Measurements from ENCODE around the gene SNW1.
"Not testable (repeated sequence)": the region's sequence is repeated elsewhere in the genome, so short reads cannot be mapped to it uniquely, and the experiment has no call there.

The SNW1 gene

DNA sequence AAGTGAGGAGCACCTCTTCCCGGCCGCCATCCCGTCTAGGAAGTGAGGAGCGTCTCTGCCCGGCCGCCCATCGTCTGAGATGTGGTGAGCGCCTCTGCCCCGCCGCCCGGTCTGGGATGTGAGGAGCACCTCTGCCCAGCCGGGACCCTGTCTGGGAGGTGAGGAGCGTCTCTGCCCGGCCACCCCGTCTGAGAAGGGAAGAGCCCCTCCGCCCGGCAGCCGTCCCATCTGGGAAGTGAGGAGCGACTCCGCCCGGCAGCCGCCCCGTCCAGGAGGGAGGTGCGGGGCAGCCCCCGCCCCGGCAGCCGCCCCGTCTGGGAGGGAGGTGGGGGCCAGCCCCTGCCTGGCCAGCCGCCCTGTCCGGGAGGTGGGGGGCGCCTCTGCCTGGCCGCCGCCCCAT is 13.5 kb downstream of the SNW1 start:
- DNase-seq (ENCODE audit: low read depth) = not testable (repeated sequence)

DNA sequence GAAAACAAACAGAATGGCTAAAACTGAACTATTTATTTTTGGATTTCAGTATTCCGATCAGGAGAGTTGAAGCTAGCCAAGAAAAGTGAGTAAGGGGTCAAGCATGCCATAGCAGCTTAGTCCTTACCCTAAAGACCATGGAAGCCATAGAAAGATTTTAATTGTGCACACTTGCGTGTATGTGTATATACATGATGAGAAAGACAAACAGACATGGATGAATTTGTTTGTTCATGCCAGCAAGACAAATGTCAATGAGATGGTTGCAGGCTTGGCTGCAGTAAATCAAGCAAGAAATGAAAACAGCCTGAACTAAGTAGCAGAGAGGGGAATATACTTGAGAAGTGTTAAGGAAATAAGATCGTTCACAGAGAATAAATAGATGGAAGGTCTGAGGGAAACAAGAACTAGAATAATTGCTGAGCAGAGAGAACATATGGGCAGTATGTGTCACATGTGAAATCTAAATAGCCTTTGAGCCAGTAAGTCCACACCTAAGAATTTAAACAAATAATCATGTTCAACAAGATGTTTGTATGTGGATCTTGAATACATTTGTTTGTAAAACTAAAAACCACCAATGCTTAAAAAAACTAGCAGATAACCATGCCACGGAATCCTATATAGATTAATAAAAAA is 14.8 kb downstream of the SNW1 start:
- no peak for DNase-seq (ENCODE audit: low read depth)

DNA sequence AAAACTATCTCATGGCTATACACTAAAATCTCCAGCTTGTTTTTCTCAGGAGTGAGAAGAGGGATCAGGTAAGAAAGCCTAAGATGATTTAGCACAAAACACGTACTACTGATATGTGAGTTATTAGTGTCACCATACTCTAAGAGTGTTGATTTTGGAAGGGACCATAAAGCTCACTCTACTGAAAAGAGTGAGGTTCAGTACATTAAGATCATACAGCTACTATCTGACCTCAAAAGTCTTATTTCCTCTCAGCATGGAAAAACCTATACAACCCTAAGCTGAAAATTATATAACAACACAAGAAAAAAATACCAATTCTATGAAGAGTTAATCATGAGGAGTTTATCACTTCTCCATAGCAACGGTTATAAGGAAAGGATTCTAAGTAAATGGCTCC is 19.5 kb downstream of the SNW1 start:
- DNase-seq (ENCODE audit: low read depth) = no peak

DNA sequence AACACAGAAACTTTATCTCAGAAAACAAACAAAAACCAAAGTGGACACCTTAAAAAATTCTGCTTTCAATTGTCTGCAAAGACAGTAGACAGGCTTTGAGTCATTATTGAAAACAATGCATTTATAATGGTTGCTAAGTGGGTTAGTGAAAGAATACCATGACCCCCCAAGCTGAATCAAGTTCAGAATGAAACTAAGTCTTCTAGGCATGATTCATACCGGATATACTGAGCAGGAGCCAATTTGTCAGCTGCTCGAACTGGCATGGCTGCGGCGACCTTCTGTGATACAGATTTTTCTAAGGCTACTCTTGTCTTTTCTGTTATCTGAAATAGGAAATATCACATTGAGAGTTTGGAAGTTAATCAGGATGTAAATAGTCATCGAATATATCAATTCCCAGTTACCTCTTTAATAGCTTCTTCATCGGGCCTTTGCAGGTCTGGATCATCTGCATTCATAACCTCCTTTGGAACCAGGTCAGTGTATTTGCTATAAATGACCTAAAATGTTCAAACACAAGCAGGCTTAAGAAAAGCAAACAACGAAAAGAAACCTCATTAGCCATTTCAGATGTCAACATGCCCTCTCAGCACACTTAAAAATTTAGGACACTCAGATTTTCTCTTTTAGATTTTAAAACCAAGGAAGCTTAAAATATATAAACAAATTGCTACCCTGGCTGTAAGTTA is 22.3 kb downstream of the SNW1 start:
- peak; percentile 12 for DNase-seq (ENCODE audit: low read depth)

DNA sequence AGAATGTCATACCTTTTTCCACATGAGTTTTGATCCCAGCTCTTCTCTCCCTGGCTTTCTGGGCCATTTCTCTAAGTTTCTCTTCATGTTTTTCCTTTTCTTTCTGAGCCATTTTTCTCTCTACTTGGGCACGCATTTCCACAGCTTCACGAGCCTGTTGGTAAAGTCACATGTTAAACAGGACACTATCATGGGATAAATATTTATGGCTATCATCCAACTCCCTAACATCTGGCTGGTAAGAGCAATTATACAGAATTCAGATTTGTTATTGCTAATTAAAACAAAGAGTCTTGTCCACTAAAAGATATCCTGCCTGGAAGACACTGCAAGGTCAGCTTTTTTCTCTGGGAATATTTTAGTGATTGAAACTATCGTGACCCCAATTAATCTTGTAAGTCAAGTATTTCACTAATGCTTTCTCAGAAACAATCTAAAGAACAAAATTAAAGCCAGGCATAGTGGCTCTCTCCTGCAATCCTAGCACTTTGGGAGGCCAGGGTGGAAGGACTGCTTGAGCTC is 29.9 kb downstream of the SNW1 start:
- no peak for DNase-seq (ENCODE audit: low read depth)

DNA sequence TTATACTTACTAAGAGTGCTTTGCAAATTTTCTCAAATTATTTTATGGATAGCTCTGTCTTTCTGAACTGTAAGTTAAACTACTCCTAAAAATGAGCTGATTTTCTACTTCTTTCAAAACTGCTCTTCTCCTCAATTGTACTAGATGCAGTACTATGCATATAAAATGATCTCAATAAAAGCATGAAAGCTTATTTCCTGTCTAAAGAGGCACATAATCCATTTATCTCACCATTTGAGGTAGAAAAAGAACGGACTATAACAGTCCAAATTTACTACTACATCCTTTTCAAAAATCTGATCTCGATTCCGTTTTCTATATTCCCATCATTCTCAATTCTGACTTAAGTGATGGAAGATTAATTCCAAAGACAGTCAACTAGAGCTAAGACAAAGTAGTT is 38.7 kb downstream of the SNW1 start:
- no peak for DNase-seq (ENCODE audit: low read depth)

DNA sequence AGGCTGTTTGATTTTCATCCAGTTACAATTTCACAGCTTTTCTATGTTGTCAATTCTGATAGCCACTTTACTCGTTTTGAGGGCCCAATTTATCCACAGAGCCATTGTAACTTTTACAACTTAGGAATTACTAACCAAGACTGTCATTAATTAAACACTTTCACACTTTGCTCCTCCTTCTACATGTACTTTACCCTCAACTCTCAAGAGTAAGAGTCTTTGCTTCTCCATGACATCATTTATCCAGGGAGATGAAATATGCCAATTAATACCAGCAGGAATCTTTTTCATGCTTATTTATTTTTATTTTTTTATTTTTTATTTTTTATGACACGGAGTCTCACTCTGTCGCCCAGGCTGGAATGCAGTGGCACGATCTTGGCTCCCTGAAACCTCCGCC is 39.5 kb downstream of the SNW1 start:
- DNase-seq (ENCODE audit: low read depth) = no peak

DNA sequence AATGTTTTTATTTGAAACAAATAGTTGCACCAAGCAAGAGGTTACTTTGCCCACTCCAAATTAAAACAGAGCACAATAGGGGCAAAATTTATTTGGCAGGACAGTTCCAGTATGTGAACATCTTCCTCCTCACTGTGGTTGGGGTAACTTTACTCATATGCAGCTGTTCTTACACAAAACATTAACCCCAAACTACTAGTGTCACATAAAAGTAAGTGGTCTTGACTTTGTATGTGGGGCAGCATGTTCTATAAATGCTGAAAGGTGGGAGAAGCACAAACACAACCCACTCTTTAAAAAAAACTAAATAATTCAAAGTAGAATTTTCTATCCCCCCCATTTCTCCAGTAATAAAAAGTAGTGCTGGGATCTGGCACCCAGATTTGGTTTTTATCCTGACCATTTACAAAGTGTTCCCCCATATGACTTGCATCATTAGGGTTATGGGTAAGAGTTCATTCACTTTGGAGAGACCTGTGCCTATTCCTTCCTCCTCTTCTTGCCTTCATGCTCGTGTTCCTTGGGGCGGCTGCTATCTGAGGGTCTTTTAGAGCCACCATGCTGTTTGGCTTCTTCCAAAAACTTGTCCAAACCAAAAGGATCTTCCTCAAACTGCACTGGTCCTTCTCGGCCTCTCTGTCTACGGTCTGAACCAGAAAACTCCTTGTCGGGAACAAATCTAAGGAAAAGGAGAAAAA is 43.2 kb downstream of the SNW1 start:
- no peak for DNase-seq (ENCODE audit: low read depth)

DNA sequence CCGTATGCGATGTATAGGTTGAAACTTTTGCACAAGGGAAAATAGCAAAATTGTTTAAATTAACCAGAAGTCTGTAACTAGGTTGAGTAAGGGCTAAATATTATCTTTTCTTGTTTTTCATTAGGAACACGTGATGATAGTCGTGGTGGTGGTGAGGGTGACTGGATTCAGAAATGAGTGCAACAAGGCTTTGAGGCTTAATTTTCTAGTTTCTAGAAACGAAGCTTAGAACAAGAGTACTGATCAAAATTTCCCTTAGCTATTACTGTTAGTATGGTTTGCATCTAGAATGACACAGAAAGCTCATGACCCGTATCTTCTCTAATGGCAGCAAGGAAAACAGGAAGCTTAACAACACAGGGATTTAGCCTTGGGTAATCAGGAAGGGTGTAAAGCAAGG is 46.0 kb downstream of the SNW1 start:
- DNase-seq (ENCODE audit: low read depth) = no peak

DNA sequence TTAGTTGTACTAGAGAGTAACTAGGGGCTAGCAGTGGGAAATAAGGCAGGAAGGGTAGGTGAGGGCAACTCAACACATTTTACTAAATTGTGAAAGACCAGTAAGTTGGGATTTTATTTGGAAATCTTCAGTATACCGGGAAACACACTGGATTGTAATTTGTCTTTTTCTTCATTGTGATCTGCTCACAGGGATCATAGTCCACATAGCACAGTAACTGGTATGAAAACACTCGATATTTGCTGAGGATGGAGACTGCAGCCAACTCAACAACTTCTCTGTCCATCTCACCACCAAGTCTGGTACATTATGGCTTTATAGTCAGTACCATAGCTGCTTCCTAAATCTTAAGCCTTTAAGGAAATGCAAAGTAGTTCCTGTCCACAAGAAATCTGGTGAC is 50.6 kb downstream of the SNW1 start:
- DNase-seq (ENCODE audit: low read depth) = no peak

DNA sequence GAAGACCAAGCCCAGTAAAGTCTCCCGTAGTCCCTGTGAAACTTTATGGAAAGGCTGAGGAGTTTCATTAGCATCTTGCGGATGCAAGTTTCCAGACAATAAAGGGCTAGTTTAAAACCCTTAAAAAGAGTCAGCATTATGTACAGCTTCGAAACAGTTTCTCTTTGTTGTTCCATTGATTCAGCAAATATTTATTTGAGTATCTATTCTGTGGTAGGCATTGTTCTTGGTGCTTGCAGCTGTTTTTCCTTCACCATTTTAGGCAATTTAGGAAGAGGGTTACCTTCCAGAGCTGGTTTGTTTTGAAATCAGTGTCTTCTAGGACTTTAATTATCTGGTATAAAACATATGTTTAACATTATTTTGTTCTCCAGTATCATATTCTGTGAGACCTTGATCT is 51.5 kb downstream of the SNW1 start:
- no peak for DNase-seq (ENCODE audit: low read depth)

DNA sequence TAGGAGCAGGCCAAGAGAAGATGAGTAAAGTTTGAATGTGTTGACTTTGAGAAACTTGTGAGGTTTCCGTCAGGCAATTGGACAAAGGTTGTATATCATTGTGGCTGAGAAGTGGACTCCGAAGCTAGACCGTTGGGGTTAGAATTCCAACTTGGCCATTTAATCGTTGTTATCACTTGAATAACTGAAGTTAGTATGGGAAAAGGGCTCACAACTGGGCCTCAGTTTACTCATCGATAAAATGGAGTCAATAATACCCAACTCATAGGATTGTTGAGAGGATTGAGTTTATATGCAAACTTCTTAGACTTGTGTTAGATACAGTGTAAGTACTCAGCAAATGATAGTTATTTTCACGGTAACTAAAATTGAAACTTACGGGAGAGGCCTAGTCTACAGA is 52.2 kb downstream of the SNW1 start:
- no peak for DNase-seq (ENCODE audit: low read depth)

DNA sequence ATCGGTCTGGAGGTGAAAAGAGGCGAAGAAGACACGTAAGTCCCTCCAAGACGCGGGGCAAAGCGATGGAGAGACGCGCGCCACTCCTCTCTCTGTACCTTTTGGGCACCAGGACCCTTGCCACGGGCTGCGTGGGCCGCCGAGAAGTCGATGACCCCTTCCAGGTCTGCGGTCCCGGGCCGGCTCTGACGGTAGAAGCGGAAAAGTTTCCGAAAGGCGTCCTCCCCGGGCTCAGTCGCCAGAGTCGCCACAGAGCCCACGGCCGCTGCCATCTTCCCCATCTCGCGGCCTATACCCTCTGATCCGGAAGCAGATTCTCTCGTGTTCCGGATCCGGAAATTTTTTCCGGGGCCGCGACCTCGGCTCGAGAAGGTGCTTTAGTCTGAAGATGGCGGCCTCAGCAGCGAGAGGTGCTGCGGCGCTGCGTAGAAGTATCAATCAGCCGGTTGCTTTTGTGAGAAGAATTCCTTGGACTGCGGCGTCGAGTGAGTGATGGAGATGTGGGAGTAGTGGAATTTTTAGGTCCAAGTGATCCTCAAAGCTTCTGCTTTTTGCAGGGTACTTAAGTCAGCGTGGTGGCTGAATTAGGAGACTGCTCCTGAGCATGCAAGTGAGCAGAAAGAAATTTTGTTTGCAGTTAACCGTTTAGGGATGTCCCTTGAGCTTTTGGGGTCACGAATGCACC is 53.1 kb downstream of the SNW1 start, which contains the start of the genes ALKBH1 and SLIRP:
ALKBH1 (minus strand) TSS at position 300 of the 685 bp plus-strand sequence; CDS start at position 281, 19 bp downstream.
SLIRP (plus strand) TSS at position 380 of the 685 bp plus-strand sequence; CDS start at position 389, 9 bp downstream.
- peak; percentile 79 for DNase-seq (ENCODE audit: low read depth)

DNA sequence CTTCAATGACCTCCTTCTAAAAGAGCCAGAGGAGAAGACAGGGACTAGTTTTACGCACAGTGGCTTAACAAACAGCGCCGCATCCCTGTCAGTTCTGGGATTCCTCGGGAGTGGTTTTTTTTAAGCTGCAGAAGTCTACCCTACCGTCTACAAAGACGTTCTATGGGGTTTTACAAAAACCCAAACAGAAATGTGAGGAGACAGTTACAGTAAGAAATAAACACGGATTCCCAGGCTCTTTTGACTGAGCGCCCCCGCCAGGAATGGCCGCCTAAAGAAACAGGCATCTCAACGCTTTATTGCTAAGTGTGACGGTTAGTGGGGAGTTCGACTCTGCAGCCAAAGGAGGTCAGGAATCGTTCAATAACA is 53.6 kb downstream of the SNW1 start:
- peak; percentile 40 for DNase-seq (ENCODE audit: low read depth)

DNA sequence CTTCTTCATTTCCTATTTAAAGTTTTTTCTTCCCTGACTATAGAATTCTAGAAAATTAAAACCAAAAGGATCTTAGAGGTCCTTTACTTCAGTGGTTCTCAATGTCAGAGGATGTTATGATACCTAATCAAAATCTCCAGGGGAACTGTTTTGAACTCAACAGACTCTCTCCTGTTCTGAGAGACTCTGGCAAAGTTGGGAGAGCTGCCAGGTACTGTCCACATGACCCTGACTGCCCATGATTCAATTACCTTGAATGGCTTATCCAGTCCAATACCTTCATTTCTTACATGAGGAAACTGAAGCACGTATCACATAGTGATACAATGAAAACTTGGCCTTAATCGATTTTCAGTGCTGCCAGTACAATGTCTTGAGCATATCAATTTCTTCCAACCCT is 69.7 kb downstream of the SNW1 start:
- DNase-seq (ENCODE audit: low read depth) = no peak

DNA sequence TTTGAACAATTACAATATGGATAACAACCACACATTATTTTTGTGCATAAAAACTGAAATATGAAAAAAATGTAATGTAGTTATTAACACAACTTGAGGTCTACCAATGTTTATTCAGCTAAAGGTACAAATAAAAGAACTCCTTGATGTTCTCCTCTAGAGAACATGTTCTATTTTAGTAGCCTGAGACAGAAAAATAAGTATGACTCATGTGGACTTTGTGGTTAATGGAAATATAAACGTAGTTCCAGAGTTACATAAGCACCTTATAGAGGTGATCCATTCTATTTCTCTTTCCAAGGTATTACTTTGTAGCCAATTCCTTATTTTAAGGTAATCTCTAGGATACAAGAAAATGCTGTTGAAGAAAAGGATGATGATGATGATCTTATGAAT is 78.8 kb downstream of the SNW1 start:
- peak; percentile 4 for DNase-seq (ENCODE audit: low read depth)

DNA sequence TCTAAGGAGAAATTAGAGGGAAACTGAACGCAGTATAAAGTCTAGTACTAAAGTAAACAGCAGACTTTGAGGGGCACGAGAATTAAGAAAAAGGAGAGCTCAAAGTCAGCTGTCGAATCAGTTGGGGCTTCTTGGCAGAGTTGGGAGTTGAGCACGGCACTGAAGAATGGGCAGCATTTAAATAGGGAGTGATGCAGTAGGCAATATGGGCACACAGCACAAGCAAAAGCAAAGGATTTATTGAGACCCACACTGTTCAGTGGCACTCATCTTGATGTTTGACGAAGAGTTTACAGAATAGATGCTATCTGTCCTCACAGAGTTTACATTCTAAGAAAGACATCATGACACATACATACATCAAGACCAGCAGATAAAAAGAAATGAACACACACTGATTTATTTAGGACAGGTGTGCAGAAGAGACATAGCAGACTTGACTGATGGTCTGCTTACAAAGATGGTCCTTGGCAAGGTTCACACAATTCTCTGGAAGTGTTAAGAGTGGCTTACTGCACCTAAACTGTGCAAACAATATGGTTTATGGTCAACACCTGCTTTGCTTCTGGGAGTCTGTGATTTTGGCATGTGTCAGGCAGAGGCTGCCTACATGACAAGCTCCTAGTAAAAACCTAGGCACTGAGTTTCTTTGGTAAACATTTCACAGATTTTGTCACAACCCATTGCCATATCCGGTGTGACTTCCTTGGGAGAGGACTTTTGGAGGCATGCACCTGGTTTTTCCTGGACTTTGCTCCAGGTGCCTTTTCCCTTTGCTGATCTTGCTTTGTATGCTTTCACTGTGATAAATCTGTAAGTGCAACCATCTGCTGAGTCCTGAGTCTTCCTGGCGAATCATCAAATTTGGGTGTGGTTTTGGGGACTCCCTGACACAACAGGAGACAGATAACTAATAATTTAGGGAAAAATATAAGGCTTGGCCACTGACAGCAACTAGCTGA is 79.5 kb downstream of the SNW1 start:
- no peak for DNase-seq (ENCODE audit: low read depth)

DNA sequence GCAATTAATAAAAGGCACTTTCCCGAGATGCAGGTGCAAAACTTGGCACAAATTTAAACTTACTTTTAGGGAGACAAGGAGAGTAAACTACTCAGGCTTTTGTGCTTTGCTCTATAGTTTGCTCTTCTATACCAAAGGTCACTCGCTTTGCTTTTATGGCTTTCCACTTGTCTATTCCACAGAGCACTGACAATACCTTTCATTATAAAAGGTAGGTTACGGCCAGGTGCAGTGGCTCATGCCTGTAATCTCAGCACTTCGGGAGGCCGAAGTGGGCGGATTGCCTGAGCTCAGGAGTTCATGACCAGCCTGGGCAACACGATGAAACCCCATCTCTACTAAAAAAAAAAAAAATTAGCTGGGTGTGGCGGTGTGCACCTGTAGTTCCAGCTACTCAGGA is 86.0 kb downstream of the SNW1 start:
- DNase-seq (ENCODE audit: low read depth) = no peak

DNA sequence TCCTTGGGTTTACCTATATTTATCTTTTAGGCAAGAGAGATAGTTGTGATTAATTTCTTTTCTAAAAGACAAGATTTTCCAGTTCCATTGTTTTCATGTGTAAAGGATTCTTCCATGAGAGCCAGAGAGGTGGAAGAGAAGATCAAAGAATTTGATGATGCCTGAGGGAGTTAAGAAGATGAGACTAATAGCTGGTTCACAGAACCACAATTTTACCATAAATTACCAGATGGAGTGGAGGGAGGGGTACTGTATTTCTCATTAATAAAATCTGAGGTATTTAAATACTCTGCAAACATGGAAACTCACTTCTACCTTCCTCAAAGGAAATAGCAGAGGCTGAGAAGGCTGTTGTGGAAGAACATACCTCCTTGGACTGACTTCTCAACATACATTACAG is 87.8 kb downstream of the SNW1 start:
- no peak for DNase-seq (ENCODE audit: low read depth)
